ENCODE data around the gene TMPRSS12.
"Not testable (repeated sequence)": the region's sequence is repeated elsewhere in the genome, so short reads cannot be mapped to it uniquely, and the experiment has no call there.

Gene TMPRSS12

DNA sequence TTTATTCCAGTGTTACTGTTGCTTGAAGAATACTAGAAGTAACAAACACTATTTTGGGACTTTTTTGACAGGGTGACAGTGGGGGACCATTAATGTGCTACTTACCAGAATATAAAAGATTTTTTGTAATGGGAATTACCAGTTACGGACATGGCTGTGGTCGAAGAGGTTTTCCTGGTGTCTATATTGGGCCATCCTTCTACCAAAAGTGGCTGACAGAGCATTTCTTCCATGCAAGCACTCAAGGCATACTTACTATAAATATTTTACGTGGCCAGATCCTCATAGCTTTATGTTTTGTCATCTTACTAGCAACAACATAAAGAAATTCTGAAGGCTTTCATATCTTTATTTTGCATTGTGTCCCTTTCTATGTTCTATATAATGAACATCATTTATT is 44.5 kb downstream of the TMPRSS12 start:
- ATAC-seq (ENCODE audit: low read depth) (no peak), DNase-seq (ENCODE audit: low spot score) (no peak)
- no peaks in the 10 kb centered on the region for H3K27me3 ChIP-seq (ENCODE audit: insufficient read depth, poor library complexity, severe bottlenecking)
- no peaks in the 10 kb centered on the region for H3K4me1 ChIP-seq (ENCODE audit: insufficient read depth, poor library complexity, severe bottlenecking)
- H3K36me3 ChIP-seq (ENCODE audit: low read depth): no peaks in the 10 kb centered on the region
- TF ChIP-seq, protein P1, sequence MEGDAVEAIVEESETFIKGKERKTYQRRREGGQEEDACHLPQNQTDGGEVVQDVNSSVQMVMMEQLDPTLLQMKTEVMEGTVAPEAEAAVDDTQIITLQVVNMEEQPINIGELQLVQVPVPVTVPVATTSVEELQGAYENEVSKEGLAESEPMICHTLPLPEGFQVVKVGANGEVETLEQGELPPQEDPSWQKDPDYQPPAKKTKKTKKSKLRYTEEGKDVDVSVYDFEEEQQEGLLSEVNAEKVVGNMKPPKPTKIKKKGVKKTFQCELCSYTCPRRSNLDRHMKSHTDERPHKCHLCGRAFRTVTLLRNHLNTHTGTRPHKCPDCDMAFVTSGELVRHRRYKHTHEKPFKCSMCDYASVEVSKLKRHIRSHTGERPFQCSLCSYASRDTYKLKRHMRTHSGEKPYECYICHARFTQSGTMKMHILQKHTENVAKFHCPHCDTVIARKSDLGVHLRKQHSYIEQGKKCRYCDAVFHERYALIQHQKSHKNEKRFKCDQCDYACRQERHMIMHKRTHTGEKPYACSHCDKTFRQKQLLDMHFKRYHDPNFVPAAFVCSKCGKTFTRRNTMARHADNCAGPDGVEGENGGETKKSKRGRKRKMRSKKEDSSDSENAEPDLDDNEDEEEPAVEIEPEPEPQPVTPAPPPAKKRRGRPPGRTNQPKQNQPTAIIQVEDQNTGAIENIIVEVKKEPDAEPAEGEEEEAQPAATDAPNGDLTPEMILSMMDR (IDR thresholded peaks at IDR 0.05; ENCODE audit: poor library complexity, severe bottlenecking): no peak
- no peaks in the 10 kb centered on the region for H3K9me3 ChIP-seq (ENCODE audit: severe bottlenecking)
- H3K27ac ChIP-seq (ENCODE audit: poor library complexity, severe bottlenecking): no peak overlapping the region
- H3K4me3 ChIP-seq (ENCODE audit: severe bottlenecking): no peak overlapping the region

GRCh38 chr12:50888666-50889065 is 45.9 kb downstream of the TMPRSS12 start:
- ATAC-seq (ENCODE audit: low read depth): no peak
- no peak for DNase-seq (ENCODE audit: low spot score)
- H3K9me3 ChIP-seq (ENCODE audit: severe bottlenecking): no peaks in the 10 kb centered on the region
- no peaks in the 10 kb centered on the region for H3K36me3 ChIP-seq (ENCODE audit: low read depth)
- H3K27me3 ChIP-seq (ENCODE audit: insufficient read depth, poor library complexity, severe bottlenecking): no peaks in the 10 kb centered on the region
- no peaks in the 10 kb centered on the region for H3K4me1 ChIP-seq (ENCODE audit: insufficient read depth, poor library complexity, severe bottlenecking)
- TF ChIP-seq, protein P1 (IDR thresholded peaks at IDR 0.05; ENCODE audit: poor library complexity, severe bottlenecking): no peak
- H3K4me3 ChIP-seq (ENCODE audit: severe bottlenecking): no peak overlapping the region
- no peak overlapping the region for H3K27ac ChIP-seq (ENCODE audit: poor library complexity, severe bottlenecking)

DNA sequence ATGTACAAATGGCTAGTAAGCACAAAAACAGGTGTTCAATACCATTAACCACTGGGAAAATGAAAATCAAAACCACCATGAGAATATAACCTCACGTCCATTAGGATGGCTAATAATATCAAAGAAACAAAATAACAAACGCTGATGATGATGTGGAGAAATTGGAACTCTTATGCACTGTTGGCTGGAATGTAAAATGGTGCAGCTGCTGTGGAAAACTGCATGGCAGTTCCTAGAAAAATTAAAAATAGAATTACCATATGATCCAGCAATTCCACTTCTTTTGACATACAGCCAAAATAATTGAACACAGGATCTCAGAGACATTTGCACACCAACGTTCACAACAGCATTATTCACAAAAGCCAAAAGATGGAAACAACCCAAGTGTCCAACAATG is 51.5 kb downstream of the TMPRSS12 start:
- DNase-seq (ENCODE audit: low spot score) (no peak), ATAC-seq (ENCODE audit: low read depth) (no peak)
- no peaks in the 10 kb centered on the region for H3K27me3 ChIP-seq (ENCODE audit: insufficient read depth, poor library complexity, severe bottlenecking)
- TF ChIP-seq, protein P1 (IDR thresholded peaks at IDR 0.05; ENCODE audit: poor library complexity, severe bottlenecking): no peak
- no peaks in the 10 kb centered on the region for H3K36me3 ChIP-seq (ENCODE audit: low read depth)
- no peaks in the 10 kb centered on the region for H3K4me1 ChIP-seq (ENCODE audit: insufficient read depth, poor library complexity, severe bottlenecking)
- no peaks in the 10 kb centered on the region for H3K9me3 ChIP-seq (ENCODE audit: severe bottlenecking)
- no peak overlapping the region for H3K27ac ChIP-seq (ENCODE audit: poor library complexity, severe bottlenecking)
- H3K4me3 ChIP-seq (ENCODE audit: severe bottlenecking): no peak overlapping the region

DNA sequence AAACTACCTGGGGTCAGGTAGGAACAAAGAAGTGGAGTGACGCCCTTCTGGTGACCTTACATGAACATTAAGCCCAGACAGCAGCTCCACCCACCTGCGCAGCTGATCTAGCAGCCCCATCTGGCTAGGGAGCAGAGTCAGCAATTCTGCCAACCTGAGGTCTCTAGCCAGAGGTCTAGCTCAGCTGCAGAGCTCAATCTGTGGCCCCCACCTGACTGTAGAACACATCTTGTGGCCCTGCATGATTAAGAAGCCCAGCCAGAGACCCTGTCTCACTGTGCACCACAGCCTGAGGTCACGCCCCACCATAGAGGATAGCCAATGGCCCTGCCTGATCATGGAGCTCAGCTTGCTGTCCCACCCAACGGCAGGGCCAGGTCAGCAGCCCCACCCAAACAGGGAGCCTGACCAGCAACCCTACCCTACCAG is 59.0 kb downstream of the TMPRSS12 start:
- H3K27ac ChIP-seq (ENCODE audit: poor library complexity, severe bottlenecking): no peak overlapping the region
- H3K9me3 ChIP-seq (ENCODE audit: severe bottlenecking): no peaks in the 10 kb centered on the region
- H3K4me1 ChIP-seq (ENCODE audit: insufficient read depth, poor library complexity, severe bottlenecking): no peaks in the 10 kb centered on the region
- no peak for ATAC-seq (ENCODE audit: low read depth)
- DNase-seq (ENCODE audit: low spot score): no peak
- H3K4me3 ChIP-seq (ENCODE audit: severe bottlenecking): no peak overlapping the region
- TF ChIP-seq, protein P1 (IDR thresholded peaks at IDR 0.05; ENCODE audit: poor library complexity, severe bottlenecking): no peak
- H3K27me3 ChIP-seq (ENCODE audit: insufficient read depth, poor library complexity, severe bottlenecking): no peaks in the 10 kb centered on the region
- H3K36me3 ChIP-seq (ENCODE audit: low read depth): no peaks in the 10 kb centered on the region

DNA sequence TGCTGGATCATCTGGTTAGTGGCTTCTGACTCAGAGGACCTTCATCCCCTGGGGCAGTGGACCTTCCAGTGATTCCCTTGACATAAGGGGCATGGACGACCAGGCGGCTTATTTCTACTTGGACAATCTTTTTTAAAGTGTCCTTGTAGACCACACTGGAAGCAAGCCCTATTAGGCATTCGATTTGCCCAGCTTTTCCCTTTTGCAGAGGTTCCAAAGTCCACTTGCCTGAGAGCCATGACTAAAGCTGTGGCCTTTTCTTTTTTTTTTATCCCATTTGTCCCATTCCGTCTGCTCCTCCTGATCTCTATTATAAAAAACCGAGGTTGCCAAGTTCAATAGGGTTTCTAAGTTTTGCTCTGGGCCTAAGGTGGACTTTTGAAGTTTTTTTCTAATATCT is 65.8 kb downstream of the TMPRSS12 start:
- not testable (repeated sequence) for H3K4me1 ChIP-seq (ENCODE audit: insufficient read depth, poor library complexity, severe bottlenecking); H3K27ac ChIP-seq (ENCODE audit: poor library complexity, severe bottlenecking); H3K36me3 ChIP-seq (ENCODE audit: low read depth); ATAC-seq (ENCODE audit: low read depth); H3K4me3 ChIP-seq (ENCODE audit: severe bottlenecking); DNase-seq (ENCODE audit: low spot score); H3K27me3 ChIP-seq (ENCODE audit: insufficient read depth, poor library complexity, severe bottlenecking); H3K9me3 ChIP-seq (ENCODE audit: severe bottlenecking)

DNA sequence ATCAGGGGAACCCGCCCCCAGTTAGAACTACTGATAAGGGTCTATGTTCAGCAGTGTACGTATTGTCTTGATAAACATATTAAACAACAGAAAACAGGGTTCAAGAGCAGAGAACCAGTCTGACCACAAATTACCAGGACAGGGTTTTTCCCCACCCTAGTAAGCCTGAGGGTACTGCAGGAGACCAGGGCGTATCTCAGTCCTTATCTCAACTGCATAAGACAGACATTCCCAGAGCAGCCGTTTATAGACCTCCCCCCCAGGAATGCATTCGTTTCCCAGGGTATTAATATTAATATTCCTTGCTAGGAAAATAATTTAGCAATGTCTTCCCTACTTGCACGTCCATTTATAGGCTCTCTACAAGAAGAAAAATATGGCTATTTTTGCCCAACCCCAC is 69.6 kb downstream of the TMPRSS12 start:
- H3K4me3 ChIP-seq (ENCODE audit: severe bottlenecking); ATAC-seq (ENCODE audit: low read depth): not testable (repeated sequence)

More for the DNA sequence above, 69.6 kb downstream of the TMPRSS12 start:
- not testable (repeated sequence) for H3K36me3 ChIP-seq (ENCODE audit: low read depth); DNase-seq (ENCODE audit: low spot score); H3K4me1 ChIP-seq (ENCODE audit: insufficient read depth, poor library complexity, severe bottlenecking); H3K27ac ChIP-seq (ENCODE audit: poor library complexity, severe bottlenecking); H3K27me3 ChIP-seq (ENCODE audit: insufficient read depth, poor library complexity, severe bottlenecking); H3K9me3 ChIP-seq (ENCODE audit: severe bottlenecking)
